Stimulated activated naive CD8-positive, alpha-beta T cell treated with anti-CD3 and anti-CD28 coated beads, Interleukin-15, amount 100 ng/mL, for 72 hours (primary cell): ENCODE measurements around the gene TBC1D5.
A peak's percentile ranks its signal among the peaks of the same experiment; 100 is the strongest.
"Not testable (repeated sequence)": the region's sequence is repeated elsewhere in the genome, so short reads cannot be mapped to it uniquely, and the experiment has no call there.

Experiments
- ATAC-seq: fragments of 150-1000 bp; cut with Tn5 transposase; 2 replicates; pipeline ENCODE4 v1.10.0; 2021; ENCODE audit warnings: mild to moderate bottlenecking, moderate library complexity
- DNase-seq, 2 donors: peaks; one replicate each; pipeline ENCODE4 v3.0.0; 2021 to 2022
- H3K27ac Mint-ChIP-seq, 2 donors: one replicate each; pipeline ENCODE4 v1.8.0; 2022; ENCODE audit warnings: mild to moderate bottlenecking in 2 of 2, mixed read lengths in 2 of 2, moderate library complexity in 2 of 2
- H3K27me3 Mint-ChIP-seq: one replicate; pipeline ENCODE4 v1.8.0; 2022; ENCODE audit warnings: mixed read lengths
- H3K4me1 Mint-ChIP-seq: one replicate; pipeline ENCODE4 v1.8.0; 2022; ENCODE audit warnings: mild to moderate bottlenecking, mixed read lengths
- H3K4me3 Mint-ChIP-seq, 2 donors: one replicate each; pipeline ENCODE4 v1.8.0; 2022; ENCODE audit warnings: mild to moderate bottlenecking in 2 of 2, mixed read lengths in 2 of 2, moderate library complexity in 1 of 2
- H3K9me3 Mint-ChIP-seq, 2 donors: one replicate each; pipeline ENCODE4 v1.8.0; 2022; ENCODE audit warnings: mixed read lengths in 2 of 2

TBC1D5 gene

DNA sequence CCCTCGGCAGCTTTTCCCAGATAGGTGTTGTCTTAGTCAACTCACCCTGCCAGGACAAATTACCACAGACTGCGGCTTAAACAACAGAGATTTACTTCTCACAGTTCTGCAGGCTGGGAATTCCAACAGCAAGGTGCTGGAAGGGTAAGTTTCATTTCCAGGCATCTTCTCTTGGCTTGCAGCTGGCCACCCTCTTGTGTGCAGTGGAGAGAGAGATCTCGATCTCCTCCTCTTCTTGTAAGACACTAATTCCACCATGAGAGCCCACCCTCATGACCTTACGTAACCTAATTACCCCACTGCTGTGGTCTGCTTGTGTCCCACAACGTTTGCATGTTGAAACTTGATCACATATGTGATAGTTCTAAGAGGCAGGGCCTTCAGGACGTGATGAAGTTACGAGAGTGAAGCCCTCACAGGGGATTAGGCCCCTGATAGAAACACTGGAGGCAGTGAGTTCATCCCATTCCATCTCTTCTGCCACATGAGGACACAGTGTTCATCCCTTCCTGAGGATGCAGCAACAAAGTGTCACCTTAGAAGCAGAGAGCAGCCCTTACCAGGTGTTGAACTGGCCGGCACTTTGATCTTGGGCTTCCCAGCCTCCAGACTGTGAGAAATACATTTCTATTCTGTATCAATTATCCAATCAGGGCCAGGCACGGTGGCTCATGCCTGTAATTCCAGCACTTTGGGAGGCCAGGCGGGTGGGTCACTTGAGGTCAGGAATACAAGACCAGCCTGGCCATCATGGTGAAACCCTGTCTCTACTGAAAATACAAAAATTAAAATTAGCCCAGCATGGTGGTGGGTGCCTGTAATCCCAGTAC, 609.9 kb downstream of the TBC1D5 start:
- no peak overlapping the region for H3K4me3 Mint-ChIP-seq
- DNase-seq (no peak), ATAC-seq (no peak)
- no peaks in the 10 kb centered on the region for H3K4me1 Mint-ChIP-seq
- H3K27me3 Mint-ChIP-seq, result no peaks in the 10 kb centered on the region
- H3K27ac Mint-ChIP-seq, result no peak overlapping the region
- peaks cover 11 to 26% of the 10 kb centered on the region in 2 donors for H3K9me3 Mint-ChIP-seq

DNA sequence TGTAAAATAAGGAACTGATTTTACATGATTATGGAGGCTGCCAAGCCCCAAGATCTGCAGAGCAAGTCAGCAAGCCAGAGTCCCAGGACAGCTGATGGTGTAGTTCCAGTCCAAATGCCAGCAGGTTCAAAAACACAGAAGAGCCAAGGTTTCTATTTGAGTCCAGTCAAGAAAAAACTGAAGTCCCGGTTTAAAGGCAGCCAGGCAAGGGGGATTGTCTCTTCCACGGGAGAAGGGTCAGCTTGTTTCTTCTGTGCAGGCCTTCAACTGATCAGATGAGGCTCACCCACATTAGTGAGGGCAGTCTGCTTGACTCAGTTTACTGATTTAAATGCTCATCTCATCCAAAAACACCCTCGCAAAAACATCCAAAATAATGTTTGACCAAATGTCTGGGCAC, 611.5 kb downstream of the TBC1D5 start:
- Mint-ChIP-seq H3K9me3 (peaks cover 14 to 29% of the 10 kb centered on the region in 2 donors), H3K27me3 (no peaks in the 10 kb centered on the region), H3K4me3 (no peak overlapping the region), H3K27ac (no peak overlapping the region), H3K4me1 (no peaks in the 10 kb centered on the region)
- ATAC-seq (no peak), DNase-seq (no peak)

DNA sequence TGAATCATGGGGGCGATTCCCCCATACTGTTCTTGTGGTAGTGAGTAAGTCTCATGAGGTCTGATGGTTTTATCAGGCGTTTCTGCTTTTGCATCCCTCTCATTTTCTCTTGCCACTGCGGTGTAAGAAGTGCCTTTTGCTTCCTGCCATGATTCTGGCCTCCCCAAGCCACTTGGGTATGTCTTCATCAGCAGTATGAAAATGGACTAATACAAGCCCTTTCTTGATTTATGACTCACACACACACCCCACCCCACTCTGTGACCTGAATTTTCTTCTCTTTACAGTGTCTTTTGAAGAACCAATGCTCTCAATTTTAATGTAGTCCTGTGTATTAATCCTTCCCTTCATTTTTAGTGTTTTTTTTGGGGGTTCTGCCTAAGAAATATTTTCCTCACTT, 612.9 kb downstream of the TBC1D5 start:
- H3K4me3 Mint-ChIP-seq, result no peak overlapping the region
- ATAC-seq (no peak), DNase-seq (no peak)
- peaks cover 14 to 19% of the 10 kb centered on the region in 2 donors for H3K9me3 Mint-ChIP-seq
- no peak overlapping the region for H3K27ac Mint-ChIP-seq
- no peaks in the 10 kb centered on the region for H3K27me3 Mint-ChIP-seq
- H3K4me1 Mint-ChIP-seq, result no peaks in the 10 kb centered on the region

DNA sequence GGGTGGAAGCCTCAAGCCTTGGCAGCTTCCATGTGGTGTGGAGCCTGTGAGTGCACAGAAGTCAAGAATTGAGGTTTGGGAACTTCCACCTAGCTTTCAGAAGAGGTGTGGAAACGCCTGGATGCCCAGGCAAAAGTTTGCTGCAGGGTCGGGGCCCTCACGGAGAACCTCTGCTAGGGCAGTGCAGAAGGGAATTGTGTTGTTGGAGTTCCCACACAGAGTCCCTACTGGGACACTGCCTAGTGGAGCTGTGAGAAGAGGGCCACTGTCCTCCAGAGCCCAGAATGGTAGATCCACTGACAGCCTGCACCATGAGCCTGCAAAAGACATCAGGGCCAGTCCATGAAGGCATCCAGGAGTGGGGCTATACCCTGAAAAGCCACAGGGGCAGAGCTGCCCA, 613.8 kb downstream of the TBC1D5 start:
- H3K4me1 Mint-ChIP-seq, H3K27ac Mint-ChIP-seq, DNase-seq, H3K27me3 Mint-ChIP-seq, ATAC-seq, H3K4me3 Mint-ChIP-seq: not testable (repeated sequence)
- peaks cover 14 to 19% of the 10 kb centered on the region in 2 donors for H3K9me3 Mint-ChIP-seq

DNA sequence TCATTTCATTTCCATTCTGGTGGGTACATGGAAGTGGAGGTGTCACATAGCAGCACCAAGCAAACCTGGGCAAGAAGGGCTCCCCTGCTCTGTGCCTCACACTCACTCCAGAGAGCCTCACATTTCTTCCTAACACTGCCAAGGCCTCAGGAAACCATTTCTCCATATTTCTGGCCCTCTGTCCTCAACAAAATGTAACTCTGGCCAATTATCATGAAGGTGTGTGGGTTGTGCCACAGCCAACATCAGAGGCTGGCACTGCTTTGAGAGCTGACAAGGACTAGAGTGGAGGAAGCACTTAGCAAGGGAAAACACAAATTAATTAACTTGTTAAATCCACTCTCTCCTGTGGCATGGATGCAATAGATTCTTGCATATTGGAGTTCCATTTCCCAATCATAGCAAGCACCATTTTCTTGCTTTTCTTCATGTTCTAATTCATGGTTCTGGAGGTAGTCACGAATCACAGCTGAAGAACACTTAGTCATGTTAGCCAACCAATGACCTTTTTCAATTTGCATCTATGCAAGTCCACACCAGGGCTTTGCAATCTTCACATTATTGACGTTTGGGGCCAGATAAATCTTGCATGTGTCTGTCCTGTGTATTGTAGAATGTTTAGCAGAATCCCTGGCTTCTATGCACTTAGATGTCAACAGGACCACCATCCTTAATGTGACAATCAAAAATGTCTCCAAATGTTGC, 616.5 kb downstream of the TBC1D5 start:
- Mint-ChIP-seq H3K4me3 (no peak overlapping the region), H3K27ac (no peak overlapping the region), H3K27me3 (no peaks in the 10 kb centered on the region), H3K9me3 (peaks cover 19 to 25% of the 10 kb centered on the region in 2 donors), H3K4me1 (no peaks in the 10 kb centered on the region)
- ATAC-seq (no peak), DNase-seq (no peak)

DNA sequence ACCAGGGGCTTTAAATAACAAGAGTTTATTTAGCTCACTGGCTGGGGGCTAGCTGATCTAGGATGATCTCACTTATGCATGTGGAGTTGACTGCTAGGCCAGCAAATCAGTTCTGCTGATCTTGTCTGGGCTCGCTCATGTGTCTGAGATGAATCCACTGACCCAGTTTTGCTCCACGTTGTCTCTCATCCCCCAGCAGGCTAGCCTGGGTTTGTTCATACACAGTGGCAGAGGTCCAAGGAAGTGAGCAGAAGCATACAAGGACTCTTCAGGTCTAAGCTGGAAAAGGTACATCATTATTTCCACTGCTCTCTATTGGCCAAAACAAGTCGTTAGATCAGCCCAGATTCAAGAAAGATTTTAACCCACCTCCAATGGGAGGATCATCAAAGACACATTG, 619.7 kb downstream of the TBC1D5 start:
- DNase-seq (no peak), ATAC-seq (no peak)
- no peak overlapping the region for H3K27ac Mint-ChIP-seq

DNA sequence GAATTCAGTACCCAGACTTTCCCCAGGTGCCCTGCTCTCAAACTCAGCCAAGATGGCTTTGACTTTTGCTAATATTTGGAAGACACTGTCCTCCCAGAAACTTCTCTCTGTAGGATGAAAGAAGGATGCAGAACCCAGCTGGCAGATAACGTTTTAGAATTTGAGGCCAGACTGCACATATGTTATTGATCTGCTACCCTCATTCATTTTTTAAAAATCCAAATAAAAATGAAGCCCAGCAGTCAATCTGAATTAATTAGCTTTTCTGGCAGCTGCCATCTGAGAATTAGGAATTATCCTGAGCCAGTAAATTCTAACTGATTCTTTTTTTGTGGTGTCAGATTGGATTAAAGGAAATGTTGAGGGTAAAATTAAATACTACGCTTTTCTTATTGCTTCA, 621.1 kb downstream of the TBC1D5 start:
- Mint-ChIP-seq H3K27me3 (no peaks in the 10 kb centered on the region), H3K27ac (no peak overlapping the region), H3K4me3 (no peak overlapping the region), H3K9me3 (peaks cover 0 to 19% of the 10 kb centered on the region in 2 donors), H3K4me1 (no peaks in the 10 kb centered on the region)
- ATAC-seq (no peak), DNase-seq (no peak)

More for the DNA sequence above, 619.7 kb downstream of the TBC1D5 start:
- Mint-ChIP-seq H3K9me3 (peaks cover 6 to 16% of the 10 kb centered on the region in 2 donors), H3K27me3 (no peaks in the 10 kb centered on the region), H3K4me1 (no peaks in the 10 kb centered on the region), H3K4me3 (no peak overlapping the region)

DNA sequence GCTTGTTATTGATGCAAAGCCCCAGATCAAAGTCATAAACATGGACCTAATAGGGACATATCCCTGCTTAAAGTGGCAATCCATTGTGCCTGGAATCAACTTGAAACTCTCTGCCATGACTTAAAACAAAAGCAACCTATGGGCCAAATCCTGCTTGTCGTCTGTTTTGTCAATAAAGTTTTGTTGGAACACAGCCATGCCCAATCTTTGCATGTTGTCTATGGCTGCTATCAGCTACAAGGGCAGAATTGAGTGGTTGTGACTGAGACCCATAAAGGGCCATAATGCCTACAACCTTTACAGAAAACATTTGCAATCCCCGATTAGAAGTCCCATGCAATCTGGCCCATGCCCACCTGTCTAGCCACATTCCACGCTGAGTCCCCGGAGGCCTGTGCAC, 622.3 kb downstream of the TBC1D5 start:
- peak overlapping the region in 1 of 2 donors; percentile 4 for H3K27ac Mint-ChIP-seq
- H3K9me3 Mint-ChIP-seq, result peaks cover 0 to 19% of the 10 kb centered on the region in 2 donors
- H3K4me3 Mint-ChIP-seq, result no peak overlapping the region
- DNase-seq (no peak), ATAC-seq (no peak)
- H3K4me1 Mint-ChIP-seq, result no peaks in the 10 kb centered on the region
- no peaks in the 10 kb centered on the region for H3K27me3 Mint-ChIP-seq

DNA sequence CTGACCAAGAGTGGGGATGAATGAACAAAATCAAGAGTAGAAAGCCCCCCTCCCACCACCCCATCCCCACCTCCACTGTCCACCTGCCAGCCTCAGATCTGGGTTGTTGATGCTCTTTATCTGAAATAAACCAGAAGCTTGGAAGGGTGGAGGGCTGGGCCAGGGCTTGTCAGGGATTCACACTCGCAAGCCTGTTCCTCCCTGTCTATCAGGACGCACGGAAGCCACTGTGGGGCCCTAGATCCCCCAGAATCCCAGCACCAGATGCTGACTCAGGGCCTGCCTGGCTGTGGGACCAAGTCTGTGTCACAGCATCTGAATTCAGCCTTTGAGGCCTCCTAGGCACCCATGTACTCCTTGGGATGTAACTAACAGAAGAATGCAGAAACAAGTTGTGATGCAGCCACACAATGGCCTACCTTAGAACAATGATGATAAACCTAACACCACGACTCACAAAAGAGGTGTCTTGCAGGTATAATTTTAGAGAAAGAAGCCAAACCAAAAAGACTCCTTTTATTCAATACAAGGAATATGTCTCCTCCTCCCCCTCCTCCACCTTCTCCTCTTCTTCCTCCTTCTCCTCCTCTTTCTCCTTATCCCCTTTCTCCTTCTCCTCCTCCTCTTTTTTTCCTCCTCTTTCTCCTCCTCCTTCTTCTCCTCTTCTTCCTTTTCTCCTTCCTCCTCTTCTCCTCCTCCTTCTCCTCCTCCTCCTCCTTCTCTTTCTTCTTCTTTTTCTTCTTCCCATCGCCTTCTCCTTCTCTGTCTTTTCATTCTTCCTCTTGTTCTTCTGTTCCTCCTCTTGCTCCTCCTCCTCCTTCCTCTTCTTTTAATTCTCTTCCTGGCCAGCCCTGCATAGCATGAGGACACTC, 623.0 kb downstream of the TBC1D5 start:
- DNase-seq, result no peak
- H3K27ac Mint-ChIP-seq, result peak overlapping the region in 1 of 2 donors; percentile 4

DNA sequence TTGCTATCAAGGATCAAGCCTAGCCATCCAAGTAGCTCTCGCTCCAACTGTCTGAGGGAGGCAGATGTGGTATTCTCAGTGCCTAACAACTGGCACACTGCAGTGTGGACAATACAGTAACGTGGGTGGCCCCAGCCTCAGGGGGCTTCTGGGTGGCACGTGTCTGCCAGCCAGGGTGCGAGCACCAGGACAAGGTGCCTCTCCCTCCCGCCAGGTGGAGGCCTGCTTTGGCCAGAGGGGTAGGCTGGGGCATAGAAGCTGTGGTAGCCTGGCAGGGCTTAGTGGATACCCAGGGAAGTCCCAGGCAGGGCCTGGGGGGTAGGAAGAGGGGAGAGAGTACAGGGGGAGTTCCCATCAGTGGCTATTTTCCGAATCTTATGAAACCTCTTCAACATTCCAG, 623.7 kb downstream of the TBC1D5 start:
- ATAC-seq (no peak), DNase-seq (no peak)
- Mint-ChIP-seq H3K27ac (no peak overlapping the region), H3K4me1 (no peaks in the 10 kb centered on the region), H3K9me3 (peaks cover 2 to 19% of the 10 kb centered on the region in 2 donors), H3K27me3 (no peaks in the 10 kb centered on the region), H3K4me3 (no peak overlapping the region)

More for the DNA sequence above, 623.0 kb downstream of the TBC1D5 start:
- ATAC-seq, result no peak
- Mint-ChIP-seq H3K4me3 (no peak overlapping the region), H3K27me3 (no peaks in the 10 kb centered on the region), H3K9me3 (peaks cover 0 to 19% of the 10 kb centered on the region in 2 donors), H3K4me1 (no peaks in the 10 kb centered on the region)

DNA sequence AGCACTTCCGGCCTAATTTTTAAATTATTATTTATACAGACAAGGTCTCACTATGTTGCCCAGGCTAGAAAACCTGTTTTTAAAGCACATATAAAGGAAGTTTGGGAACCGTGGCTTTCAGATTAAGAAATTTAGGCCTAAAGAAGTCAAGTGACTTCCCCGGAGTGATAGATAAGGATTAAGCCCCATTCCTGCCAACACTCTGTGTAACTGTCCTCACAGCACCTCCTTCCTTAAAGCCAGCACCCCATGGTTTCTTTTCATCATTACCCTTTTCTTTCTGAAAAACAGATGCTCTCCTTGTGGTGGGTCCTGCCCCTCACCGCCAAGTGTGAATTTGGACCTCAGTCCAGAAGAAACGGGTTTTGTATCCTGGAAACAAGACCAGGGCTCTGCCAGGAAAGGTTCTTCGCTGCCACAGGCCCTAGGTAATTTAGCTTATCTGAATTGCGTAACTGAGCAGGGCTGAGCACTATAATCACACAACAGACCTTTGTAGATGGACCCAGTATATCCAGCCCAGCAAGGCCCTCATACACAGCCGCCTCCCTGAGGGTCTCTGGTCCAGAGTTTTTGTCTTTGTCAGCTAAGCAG, 626.3 kb downstream of the TBC1D5 start:
- peaks cover 7% of the 10 kb centered on the region for H3K4me1 Mint-ChIP-seq
- no peak for ATAC-seq
- no peak overlapping the region for H3K4me3 Mint-ChIP-seq
- no peak overlapping the region for H3K27ac Mint-ChIP-seq
- no peaks in the 10 kb centered on the region for H3K27me3 Mint-ChIP-seq
- H3K9me3 Mint-ChIP-seq, result peaks cover 5 to 7% of the 10 kb centered on the region in 2 donors
- no peak for DNase-seq

DNA sequence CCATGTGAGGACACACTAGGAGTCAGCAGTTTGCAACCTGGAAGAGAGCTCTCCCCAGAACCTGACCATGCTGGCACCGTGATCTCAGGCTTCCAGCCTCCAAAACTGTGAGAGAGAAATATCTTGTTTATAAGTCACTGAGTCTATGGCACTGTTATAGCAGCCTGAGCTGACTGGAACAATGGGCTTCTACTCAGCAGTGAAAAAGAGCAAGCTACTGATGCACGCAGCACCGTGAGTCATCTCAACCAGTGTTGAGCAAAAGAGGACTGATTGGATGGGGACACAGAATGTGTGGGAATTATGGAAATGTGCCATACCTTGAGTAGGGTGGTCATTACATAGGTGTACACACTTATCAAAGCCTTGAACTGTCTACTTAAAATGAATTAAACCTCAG, 627.2 kb downstream of the TBC1D5 start:
- peaks cover 5 to 7% of the 10 kb centered on the region in 2 donors for H3K9me3 Mint-ChIP-seq
- no peaks in the 10 kb centered on the region for H3K27me3 Mint-ChIP-seq
- DNase-seq, result no peak

DNA sequence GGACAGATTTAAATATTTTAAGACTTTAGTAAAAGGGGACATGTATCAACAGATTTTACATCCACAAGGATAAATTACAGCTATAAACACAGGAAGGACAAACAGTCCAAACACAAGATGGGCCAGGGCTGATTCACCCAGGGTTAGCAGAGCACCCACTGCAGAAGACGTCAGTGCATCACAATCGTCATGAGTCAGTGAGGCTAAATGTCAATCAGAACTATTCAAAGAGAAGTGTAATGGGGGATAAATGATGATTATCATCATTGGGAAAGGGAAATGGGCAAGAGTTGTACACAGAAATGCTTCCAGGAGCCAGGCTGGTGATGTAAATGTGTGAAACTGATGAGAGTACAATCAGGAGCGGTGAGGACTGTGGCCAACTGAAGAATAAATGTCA, 630.8 kb downstream of the TBC1D5 start:
- ATAC-seq (no peak), DNase-seq (no peak)
- peaks cover 7 to 19% of the 10 kb centered on the region in 2 donors for H3K9me3 Mint-ChIP-seq
- H3K4me1 Mint-ChIP-seq, result peaks cover 17% of the 10 kb centered on the region
- no peak overlapping the region for H3K27ac Mint-ChIP-seq
- H3K4me3 Mint-ChIP-seq, result no peak overlapping the region
- H3K27me3 Mint-ChIP-seq, result no peaks in the 10 kb centered on the region

More for the DNA sequence above, 627.2 kb downstream of the TBC1D5 start:
- peaks cover 12% of the 10 kb centered on the region for H3K4me1 Mint-ChIP-seq
- ATAC-seq, result no peak
- no peak overlapping the region for H3K4me3 Mint-ChIP-seq
- no peak overlapping the region for H3K27ac Mint-ChIP-seq

DNA sequence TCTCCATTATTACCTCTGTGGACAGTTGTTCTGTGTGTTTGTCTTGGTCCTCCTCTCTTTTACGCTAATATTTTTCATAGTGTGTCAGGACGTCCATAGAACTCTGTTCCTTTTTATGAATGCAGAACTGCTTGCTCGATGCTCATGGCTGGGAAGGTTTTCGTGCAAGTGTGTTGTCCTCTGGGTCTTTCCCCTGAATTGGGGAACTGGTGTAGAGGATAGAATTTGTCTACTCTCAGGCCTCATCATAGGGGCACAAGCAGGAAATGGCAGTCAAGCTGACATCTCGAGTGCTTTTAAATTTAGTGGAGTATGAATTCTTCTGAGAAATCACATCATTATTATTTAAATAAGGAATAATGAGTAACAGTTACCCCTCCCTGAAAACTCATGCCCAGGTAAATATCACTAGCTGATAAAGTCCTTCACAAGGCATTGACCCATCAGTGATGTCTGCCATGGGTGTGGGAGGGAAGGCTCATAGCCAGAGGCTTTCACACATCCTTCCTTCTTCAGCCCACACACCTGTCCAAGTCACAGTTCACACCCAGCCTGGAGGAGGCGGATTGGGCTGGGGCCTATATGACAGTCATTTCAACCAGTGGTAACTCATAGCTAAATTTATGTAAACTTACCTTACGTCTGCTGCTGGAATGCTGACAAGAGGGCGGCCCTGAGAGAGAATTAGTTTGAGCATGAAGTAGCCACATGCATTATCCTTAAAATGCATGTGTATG, 631.6 kb downstream of the TBC1D5 start:
- H3K27me3 Mint-ChIP-seq, result no peaks in the 10 kb centered on the region
- no peak for DNase-seq
- peaks cover 17% of the 10 kb centered on the region for H3K4me1 Mint-ChIP-seq
- no peak overlapping the region for H3K4me3 Mint-ChIP-seq
- H3K27ac Mint-ChIP-seq, result no peak overlapping the region
- H3K9me3 Mint-ChIP-seq, result peaks cover 10 to 19% of the 10 kb centered on the region in 2 donors
- ATAC-seq, result no peak
